ENCODE data around the gene HK3. TPM values are rescaled to one million over a fixed set of nuclear protein-coding genes. Genes with fewer than 3 reads are reported as not detected.

The HK3 gene
- total RNA-seq, 1 donor from 2014 or later = 0.77 TPM

GRCh38 chr5:176847148-176847547 is 52.0 kb downstream of the HK3 start:
- TF ChIP-seq, protein P1, sequence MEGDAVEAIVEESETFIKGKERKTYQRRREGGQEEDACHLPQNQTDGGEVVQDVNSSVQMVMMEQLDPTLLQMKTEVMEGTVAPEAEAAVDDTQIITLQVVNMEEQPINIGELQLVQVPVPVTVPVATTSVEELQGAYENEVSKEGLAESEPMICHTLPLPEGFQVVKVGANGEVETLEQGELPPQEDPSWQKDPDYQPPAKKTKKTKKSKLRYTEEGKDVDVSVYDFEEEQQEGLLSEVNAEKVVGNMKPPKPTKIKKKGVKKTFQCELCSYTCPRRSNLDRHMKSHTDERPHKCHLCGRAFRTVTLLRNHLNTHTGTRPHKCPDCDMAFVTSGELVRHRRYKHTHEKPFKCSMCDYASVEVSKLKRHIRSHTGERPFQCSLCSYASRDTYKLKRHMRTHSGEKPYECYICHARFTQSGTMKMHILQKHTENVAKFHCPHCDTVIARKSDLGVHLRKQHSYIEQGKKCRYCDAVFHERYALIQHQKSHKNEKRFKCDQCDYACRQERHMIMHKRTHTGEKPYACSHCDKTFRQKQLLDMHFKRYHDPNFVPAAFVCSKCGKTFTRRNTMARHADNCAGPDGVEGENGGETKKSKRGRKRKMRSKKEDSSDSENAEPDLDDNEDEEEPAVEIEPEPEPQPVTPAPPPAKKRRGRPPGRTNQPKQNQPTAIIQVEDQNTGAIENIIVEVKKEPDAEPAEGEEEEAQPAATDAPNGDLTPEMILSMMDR (conservative IDR thresholded peaks at IDR 0.05) = no peak
- Mint-ChIP-seq H3K4me1 (ENCODE audit: unreplicated experiment) (peaks cover 12% of the 10 kb centered on the region), H3K27ac (no peak overlapping the region), H3K4me3 (no peak overlapping the region), H3K9me3 (no peaks in the 10 kb centered on the region), H3K36me3 (no peaks in the 10 kb centered on the region), H3K27me3 (peaks cover 10% of the 10 kb centered on the region)
- DNase-seq (ENCODE audit: extremely low spot score, unreplicated experiment) = no peak

- Mint-ChIP-seq H3K4me3 (no peak overlapping the region), H3K27ac (no peak overlapping the region), H3K36me3 (no peaks in the 10 kb centered on the region), H3K4me1 (ENCODE audit: unreplicated experiment) (peaks cover 12% of the 10 kb centered on the region), H3K27me3 (peaks cover 11% of the 10 kb centered on the region), H3K9me3 (no peaks in the 10 kb centered on the region)
- TF ChIP-seq, protein P1 (conservative IDR thresholded peaks at IDR 0.05) = no peak
- no peak for DNase-seq (ENCODE audit: extremely low spot score, unreplicated experiment)
Observed at GRCh38 chr5:176846335-176847140, 52.6 kb downstream of the HK3 start.

GRCh38 chr5:176845392-176845713 is 53.8 kb downstream of the HK3 start:
- no peaks in the 10 kb centered on the region for H3K36me3 Mint-ChIP-seq
- H3K27me3 Mint-ChIP-seq = peaks cover 15% of the 10 kb centered on the region
- peaks cover 12% of the 10 kb centered on the region for H3K4me1 Mint-ChIP-seq (ENCODE audit: unreplicated experiment)
- TF ChIP-seq, protein P1 (conservative IDR thresholded peaks at IDR 0.05) = no peak
- H3K27ac Mint-ChIP-seq = no peak overlapping the region
- H3K4me3 Mint-ChIP-seq = peak overlapping the region; percentile 62
- no peak for DNase-seq (ENCODE audit: extremely low spot score, unreplicated experiment)
- no peaks in the 10 kb centered on the region for H3K9me3 Mint-ChIP-seq

- no peak overlapping the region for H3K27ac Mint-ChIP-seq
- H3K4me3 Mint-ChIP-seq = peak overlapping the region; percentile 62
- TF ChIP-seq, protein P1 (conservative IDR thresholded peaks at IDR 0.05) = no peak
- H3K36me3 Mint-ChIP-seq = no peaks in the 10 kb centered on the region
- peaks cover 12% of the 10 kb centered on the region for H3K4me1 Mint-ChIP-seq (ENCODE audit: unreplicated experiment)
- no peak for DNase-seq (ENCODE audit: extremely low spot score, unreplicated experiment)
- H3K9me3 Mint-ChIP-seq = no peaks in the 10 kb centered on the region
- peaks cover 19% of the 10 kb centered on the region for H3K27me3 Mint-ChIP-seq
Observed at GRCh38 chr5:176844706-176845391, 54.3 kb downstream of the HK3 start.

DNA sequence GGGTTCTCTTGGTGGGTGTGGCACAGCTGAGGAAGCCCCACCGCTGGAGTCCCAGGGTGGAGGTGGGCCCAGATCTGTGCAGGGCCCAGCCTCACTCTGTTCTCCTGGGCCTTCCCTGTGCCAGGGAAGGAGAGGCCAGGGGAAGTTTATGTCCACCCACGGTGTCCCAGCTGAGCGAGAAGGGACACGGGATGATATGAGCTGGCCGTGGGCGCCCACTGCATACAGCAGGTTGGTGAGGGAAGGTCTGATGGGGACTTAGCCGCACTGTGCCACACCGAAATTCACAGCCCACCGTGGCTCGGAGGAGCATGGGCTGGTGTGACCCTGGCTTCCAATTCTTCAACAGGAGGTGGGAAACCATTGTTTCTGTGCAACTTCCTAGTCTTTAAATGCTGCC is 54.9 kb downstream of the HK3 start:
- Mint-ChIP-seq H3K27ac (no peak overlapping the region), H3K9me3 (no peaks in the 10 kb centered on the region), H3K4me1 (ENCODE audit: unreplicated experiment) (peaks cover 12% of the 10 kb centered on the region), H3K27me3 (peaks cover 19% of the 10 kb centered on the region), H3K36me3 (no peaks in the 10 kb centered on the region), H3K4me3 (no peak overlapping the region)
- TF ChIP-seq, protein P1 (conservative IDR thresholded peaks at IDR 0.05) = no peak
- DNase-seq (ENCODE audit: extremely low spot score, unreplicated experiment) = no peak
